Regular cardiac myocyte (primary cell): Measurements from ENCODE around the gene SESN2. TPM values are rescaled to one million over a fixed set of nuclear protein-coding genes. Genes with fewer than 3 reads are reported as not detected.

Source experiments
- total RNA-seq: library from RNA; depleted of rRNA; stranded (reverse); fragments of >200 nt; gene quantifications from 2 replicates; pipeline ENCODE4 v1.2.3, GENCODE V29; 2014

The SESN2 gene, protein sequence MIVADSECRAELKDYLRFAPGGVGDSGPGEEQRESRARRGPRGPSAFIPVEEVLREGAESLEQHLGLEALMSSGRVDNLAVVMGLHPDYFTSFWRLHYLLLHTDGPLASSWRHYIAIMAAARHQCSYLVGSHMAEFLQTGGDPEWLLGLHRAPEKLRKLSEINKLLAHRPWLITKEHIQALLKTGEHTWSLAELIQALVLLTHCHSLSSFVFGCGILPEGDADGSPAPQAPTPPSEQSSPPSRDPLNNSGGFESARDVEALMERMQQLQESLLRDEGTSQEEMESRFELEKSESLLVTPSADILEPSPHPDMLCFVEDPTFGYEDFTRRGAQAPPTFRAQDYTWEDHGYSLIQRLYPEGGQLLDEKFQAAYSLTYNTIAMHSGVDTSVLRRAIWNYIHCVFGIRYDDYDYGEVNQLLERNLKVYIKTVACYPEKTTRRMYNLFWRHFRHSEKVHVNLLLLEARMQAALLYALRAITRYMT
- total RNA-seq, result 12.1 and 14.0 TPM in 2 replicates

GRCh38 chr1:28259252-28259933 lies at the start of gene SESN2:
Gene SESN2 (plus strand): TSS chr1:28259518. CDS start chr1:28259848, 330 bp downstream.

GRCh38 chr1:28232558-28233263 lies 26.6 kb upstream of the SESN2 start, which contains the start of gene DNAJC8:
Gene DNAJC8 (minus strand): TSS chr1:28233029. CDS start chr1:28232998, 31 bp downstream.

DNA sequence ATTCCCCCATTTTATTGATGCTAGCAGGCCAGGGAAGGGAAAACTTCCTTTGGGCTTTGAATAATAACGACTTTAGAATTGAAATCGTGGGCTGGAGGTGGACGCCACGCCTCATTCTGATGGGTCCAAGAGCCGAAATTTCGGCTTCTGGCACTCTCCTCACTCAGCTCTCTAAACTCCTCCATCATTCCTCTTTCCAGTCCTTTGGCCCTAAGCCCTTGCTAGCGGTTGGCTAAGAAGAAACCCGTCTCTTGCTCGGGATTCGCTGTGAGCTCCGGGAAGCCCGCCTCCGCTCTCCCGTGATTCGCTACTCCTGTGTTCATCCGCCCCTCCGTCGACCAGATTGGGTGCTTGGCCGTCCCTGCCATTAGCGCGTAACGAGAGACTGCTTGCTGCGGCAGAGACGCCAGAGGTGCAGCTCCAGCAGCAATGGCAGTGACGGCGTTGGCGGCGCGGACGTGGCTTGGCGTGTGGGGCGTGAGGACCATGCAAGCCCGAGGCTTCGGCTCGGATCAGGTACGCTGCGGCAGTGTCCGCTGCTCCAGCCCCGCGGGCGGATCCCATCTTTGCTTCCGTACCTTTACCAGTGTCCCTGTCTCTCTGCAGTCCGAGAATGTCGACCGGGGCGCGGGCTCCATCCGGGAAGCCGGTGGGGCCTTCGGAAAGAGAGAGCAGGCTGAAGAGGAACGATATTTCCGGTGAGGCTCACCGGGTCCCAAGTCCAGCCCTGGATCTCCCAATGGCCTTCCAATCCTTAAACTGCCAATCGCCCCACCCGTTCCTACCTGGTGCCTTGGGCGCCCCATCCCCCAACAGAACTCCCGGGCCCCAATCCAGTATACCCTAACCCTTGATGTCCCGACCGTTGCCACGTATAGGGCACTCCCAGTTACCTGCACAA lies 23.3 kb upstream of the SESN2 start, which contains the start of gene ATP5IF1:
ATP5IF1 (plus strand) TSS at position 370 of the 901 bp plus-strand sequence; CDS start at position 430, 60 bp downstream.

Other genes with a start within 250 kb of the SESN2 start
- 11.3 and 13.2 TPM in 2 replicates for gene EYA3, start 170.9 kb upstream of the SESN2 start, total RNA-seq
- gene PTAFR, start 82.8 kb upstream of the SESN2 start, total RNA-seq, result under 0.01 TPM in 2 replicates
- gene DNAJC8, start 26.5 kb upstream of the SESN2 start, total RNA-seq, result 56.7 and 90.1 TPM in 2 replicates
- 116 and 219 TPM in 2 replicates for gene ATP5IF1, start 23.4 kb upstream of the SESN2 start, total RNA-seq
- 20.0 and 30.5 TPM in 2 replicates for gene MED18, start 69.5 kb downstream of the SESN2 start, total RNA-seq
- gene PHACTR4, start 110.2 kb downstream of the SESN2 start, total RNA-seq, result 3.7 and 4.4 TPM in 2 replicates
- 71.6 and 114 TPM in 2 replicates for gene RCC1, start 246.5 kb downstream of the SESN2 start, total RNA-seq